GM06990 (cell line): Measurements from ENCODE around the gene NGRN.
A peak's percentile ranks its signal among the peaks of the same experiment; 100 is the strongest.
"Not testable (repeated sequence)": the region's sequence is repeated elsewhere in the genome, so short reads cannot be mapped to it uniquely, and the experiment has no call there.

ENCODE experiments used
- DNase-seq: peaks from one replicate; pipeline ENCODE4 v3.0.0-alpha.2; 2011; ENCODE audit not compliant: insufficient read length; ENCODE audit errors: extremely low read depth
- H3K27me3 ChIP-seq: replicated peaks from 2 replicates; pipeline ENCODE4 v1.6.0; 2011; ENCODE audit warnings: low read length; ENCODE audit not compliant: control insufficient read depth, insufficient read depth
- H3K36me3 ChIP-seq: 2 replicates; pipeline ENCODE4 v1.5.1; 2011; ENCODE audit warnings: low read length; ENCODE audit not compliant: control insufficient read depth, insufficient read depth
- H3K4me3 ChIP-seq: replicated peaks from 2 replicates; pipeline ENCODE4 v1.5.1; 2011; ENCODE audit warnings: low read depth, mild to moderate bottlenecking, control low read depth, low read length
- CTCF ChIP-seq: IDR thresholded peaks from 2 replicates; pipeline ENCODE4 v1.5.1; 2011; ENCODE audit warnings: low read length, control low read depth, mild to moderate bottlenecking, inconsistent platforms; ENCODE audit not compliant: insufficient read depth, poor library complexity, severe bottlenecking

NGRN gene

GRCh38 chr15:90259524-90259923, 5.9 kb upstream of the NGRN start:
- Histone ChIP-seq H3K36me3 (no peaks in the 10 kb centered on the region), H3K27me3 (no peaks in the 10 kb centered on the region), H3K4me3 (no peak overlapping the region)
- DNase-seq, result peak; percentile 61
- TF ChIP-seq CTCF, result no peak

GRCh38 chr15:90260731-90261130, 4.7 kb upstream of the NGRN start:
- H3K27me3 ChIP-seq, H3K36me3 ChIP-seq, DNase-seq, H3K4me3 ChIP-seq: not testable (repeated sequence)

DNA sequence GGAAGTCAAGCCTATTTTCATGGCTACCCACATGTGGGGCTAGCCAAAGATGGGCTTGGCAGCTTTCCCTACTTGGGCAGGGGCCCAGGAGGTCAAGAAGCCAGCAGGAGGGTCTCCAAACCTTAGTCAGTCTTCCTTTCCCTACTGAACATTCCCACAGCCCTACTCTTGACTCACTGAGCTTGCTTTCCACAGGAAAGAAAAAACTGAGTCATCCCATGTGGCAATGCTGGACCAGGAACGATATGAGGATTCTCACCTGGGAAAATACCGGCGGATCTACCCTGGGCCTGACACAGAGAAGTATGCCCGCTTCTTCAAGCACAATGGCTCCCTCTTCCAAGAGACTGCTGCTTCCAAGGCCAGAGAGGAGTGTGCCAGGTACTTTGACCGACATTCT, 3.7 kb upstream of the NGRN start:
- Histone ChIP-seq H3K27me3 (no peaks in the 10 kb centered on the region), H3K36me3 (no peaks in the 10 kb centered on the region), H3K4me3 (no peak overlapping the region)
- no peak for DNase-seq
- no peak for TF ChIP-seq CTCF

DNA sequence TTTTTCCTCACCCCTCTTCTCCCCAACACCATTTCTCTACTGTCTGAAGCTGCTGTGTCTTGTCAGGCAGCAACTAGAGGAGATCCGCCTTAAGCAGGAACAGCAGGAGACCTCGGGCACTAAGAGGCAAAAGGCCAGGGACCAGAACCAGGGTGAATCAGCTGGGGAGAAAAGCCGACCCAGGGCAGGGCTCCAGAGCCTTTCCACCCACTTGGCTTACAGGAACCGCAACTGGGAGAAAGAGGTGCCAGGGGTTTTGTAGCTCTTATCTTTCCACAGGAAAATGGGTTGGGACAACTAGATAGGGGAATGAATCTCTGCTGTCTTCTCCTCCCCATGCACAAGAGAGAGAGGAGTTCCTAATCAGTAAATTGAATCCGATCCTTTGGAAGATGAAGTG, 3.0 kb upstream of the NGRN start:
- no peaks in the 10 kb centered on the region for H3K36me3 ChIP-seq
- no peak for TF ChIP-seq CTCF
- no peak for DNase-seq

DNA sequence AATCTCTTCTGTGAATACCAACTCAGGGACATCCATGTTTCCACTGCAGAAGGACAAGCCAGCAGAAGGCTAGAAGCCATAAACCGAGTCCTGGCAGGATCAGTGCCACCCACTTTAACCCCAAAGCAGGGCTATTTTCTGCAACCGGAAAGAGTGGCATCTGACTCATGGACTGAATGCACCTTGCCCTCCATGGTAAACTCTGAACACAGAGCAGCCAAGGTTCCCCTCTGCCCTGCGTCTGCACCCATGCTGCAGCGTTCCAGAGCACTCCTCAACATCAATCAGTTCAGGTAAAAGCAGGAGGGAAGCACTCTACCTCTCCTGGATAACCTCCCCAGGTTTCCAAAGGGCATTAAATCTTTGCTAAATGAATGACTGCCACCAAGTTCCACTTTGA, 801 bp upstream of the NGRN start:
- Histone ChIP-seq H3K36me3 (no peaks in the 10 kb centered on the region; the same call in 1 of the 2 replicates), H3K27me3 (no peaks in the 10 kb centered on the region), H3K4me3 (peak overlapping the region; percentile 91)
- TF ChIP-seq CTCF, result no peak
- no peak for DNase-seq

More for the DNA sequence above, 3.0 kb upstream of the NGRN start:
- H3K4me3 ChIP-seq, result no peak overlapping the region
- H3K27me3 ChIP-seq, result no peaks in the 10 kb centered on the region

DNA sequence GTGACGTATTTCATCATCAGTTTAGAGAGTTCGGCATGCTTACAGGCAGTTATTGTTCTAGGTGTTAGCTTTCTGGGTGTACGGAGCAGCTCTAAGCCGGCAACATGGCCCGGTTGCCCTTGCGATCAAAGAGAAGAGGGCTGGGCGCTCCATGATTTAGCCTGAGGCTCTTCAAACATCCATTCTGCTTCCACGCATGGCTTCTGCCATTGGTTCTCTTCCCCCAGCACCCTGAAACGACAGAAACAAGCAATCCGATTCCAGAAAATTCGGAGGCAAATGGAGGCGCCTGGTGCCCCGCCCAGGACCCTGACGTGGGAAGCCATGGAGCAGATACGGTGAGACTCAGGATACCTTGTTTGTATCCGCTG, 574 bp downstream of the NGRN start:
- H3K36me3 ChIP-seq, result peaks cover 4% of the 10 kb centered on the region; the same call in 1 of the 2 replicates
- TF ChIP-seq CTCF, result peak; percentile 2
- no peak for DNase-seq
- H3K27me3 ChIP-seq, result no peaks in the 10 kb centered on the region
- H3K4me3 ChIP-seq, result peak overlapping the region; percentile 91
